T-helper 2 cell (primary cell): ENCODE data around the gene ATG7.
"Not testable (repeated sequence)": the region's sequence is repeated elsewhere in the genome, so short reads cannot be mapped to it uniquely, and the experiment has no call there.

ENCODE experiments used
- DNase-seq, 5 experiments: peaks; one replicate each; pipeline versions ENCODE4 v3.0.0 to v3.0.0-alpha.2; 2012 to 2022

ATG7 gene

DNA sequence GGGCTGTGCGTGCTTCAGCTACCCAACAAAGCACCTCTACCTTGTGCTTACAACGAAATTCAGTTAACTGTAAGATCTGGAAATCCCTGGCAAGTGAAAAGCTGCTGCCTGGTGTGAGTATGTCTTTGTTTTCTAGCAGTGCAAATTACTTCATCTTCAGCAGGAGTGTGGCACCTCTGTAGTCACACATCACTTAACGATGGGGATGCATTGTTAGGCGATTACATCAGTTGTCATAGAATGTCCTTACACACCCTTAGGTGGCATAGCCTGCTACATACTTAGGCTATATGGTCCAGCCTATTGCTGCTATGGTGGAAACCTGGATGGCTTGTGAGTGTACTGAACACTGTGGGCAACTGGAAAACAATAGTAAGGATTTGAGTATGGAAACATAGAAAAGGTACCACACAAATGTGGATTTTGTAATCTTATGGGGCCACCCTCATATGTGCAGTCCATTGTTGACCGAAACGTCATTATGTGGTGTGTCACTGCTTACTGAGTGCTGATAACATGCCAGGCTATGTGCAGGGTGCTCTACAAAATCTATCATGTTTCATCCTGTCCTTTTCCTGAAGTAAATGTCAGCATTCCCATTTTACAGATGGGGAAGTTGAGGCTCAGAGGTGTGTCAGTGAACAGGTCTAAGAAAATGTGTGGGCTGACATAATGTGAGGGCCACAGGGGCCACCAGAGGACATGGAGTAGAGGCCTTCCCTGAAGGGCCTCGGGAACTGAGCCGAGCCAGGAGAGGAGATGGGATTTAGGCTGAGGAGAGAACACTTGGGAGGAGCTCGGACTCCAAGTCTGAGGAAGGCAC, 198.0 kb downstream of the ATG7 start:
- no peak for DNase-seq

DNA sequence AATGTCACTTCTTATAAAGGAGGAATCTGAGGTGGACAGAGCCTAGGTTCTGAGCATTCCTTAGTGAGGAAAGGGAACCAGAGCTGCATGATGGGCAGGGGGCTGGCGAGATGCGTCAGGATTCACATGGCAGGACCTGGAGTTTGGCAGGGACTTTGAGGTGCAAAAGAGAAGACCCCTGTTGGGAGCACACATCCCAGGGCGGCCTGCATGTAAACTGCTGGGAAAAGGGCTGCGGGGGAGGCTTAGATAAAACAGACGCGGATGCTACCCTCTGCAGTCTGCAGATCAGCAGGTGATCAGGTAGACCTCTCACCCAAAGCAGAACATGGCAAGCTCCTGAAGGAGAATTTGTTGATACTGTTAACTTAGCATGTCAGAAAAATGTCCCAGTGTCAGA, 203.1 kb downstream of the ATG7 start:
- DNase-seq: no peak

GRCh38 chr3:11476735-11477144, 204.5 kb downstream of the ATG7 start:
- DNase-seq: no peak

- DNase-seq: no peak
Measured at GRCh38 chr3:11477407-11477911, 205.3 kb downstream of the ATG7 start.

DNA sequence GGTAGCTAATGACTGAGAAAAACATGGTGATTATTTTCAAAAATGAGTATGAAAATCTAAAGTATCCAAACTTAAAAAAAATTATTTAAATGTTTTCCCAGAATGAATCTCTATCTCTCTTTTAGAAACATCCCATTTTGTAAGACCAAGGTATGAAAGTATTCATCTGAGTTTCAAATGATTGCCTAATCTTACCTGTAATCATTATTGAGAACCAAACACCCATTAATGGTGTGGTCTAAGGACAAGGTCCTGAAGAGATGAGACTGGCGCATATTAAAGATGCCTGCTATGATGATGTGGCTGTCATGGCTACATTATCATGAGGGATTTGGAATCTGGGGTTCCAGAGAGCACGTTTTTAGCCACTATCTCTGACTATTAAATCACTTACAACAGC, 206.0 kb downstream of the ATG7 start:
- no peak for DNase-seq

GRCh38 chr3:11479221-11479620, 207.0 kb downstream of the ATG7 start:
- DNase-seq: no peak

- no peak for DNase-seq
Measured at GRCh38 chr3:11480663-11481298, 208.6 kb downstream of the ATG7 start.

DNA sequence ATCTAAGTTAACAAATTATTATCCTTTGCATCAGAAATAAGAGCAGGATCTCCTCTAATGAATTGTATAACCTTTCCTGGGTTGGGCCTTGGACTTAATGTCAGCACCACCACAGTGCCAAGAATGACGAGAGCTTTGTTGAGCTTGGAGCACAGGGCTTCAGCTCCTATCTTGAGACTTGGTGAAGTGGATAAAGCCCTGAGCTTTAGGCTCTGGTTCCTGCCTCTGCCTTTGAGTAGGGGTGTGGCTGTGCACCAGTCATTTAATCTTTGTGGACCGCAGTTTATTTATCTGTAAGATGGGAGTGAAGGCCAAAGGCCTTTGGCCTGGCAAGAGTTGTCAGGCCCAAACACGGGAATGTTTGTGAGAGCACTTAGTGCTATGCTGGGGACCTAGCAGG, 209.4 kb downstream of the ATG7 start:
- no peak for DNase-seq

DNA sequence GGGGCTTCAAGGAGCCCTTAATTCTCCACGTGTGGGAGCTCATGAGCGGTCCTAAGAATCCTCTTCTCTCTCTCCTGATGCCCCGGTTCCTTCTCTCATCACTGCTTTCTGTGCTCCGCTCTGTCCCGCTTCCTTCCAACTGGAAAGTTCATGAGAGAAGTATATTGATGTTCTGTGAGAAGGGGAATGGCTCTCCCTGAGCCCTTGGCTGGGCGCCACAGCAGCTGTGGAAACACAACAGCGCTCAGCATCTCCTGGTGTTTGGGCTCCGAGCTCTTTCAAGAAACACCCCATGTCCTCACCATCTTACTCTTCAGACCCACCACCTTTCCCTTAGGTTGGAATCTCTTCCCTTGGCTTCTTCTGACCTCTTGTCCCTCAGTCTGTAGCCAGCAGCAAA, 209.8 kb downstream of the ATG7 start:
- DNase-seq: no peak

GRCh38 chr3:11488356-11488755, 216.2 kb downstream of the ATG7 start:
- DNase-seq: not testable (repeated sequence)

DNA sequence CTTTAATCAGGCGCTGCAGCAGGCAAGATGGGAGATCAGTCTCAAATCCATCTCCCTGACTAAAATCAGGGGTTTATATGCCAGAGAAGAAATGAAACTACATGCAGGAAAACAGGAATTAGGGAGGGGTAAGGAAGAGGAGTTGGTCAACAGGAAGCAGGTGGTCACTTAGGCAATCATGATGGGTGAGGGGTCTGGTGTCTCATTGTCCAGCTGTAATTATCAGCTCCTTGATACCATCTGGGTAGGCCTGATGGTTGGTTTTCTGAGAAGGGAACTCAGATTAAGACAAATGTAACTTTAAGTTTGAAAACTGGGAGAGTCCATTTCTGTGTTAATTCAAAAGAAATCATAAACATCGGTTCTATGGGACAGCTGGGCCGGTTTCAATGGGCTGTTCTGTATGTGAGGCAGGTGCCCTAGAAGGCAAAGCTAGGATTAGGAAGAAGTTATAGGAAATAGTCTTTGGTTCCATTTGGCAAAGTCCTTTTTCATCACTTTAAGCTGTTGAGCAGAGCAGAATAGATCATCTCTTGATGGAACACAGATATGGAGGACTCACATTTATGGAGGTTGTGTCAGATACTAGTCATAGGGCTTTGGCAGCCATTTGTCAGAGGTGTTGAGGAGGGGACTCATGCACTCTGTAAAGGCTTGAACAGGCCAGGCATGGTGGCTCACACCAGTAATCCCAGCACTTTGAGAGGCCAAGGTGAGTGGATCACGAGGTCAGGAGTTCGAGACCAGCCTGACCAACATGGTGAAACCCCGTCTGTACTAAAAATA, 222.1 kb downstream of the ATG7 start:
- no peak for DNase-seq

DNA sequence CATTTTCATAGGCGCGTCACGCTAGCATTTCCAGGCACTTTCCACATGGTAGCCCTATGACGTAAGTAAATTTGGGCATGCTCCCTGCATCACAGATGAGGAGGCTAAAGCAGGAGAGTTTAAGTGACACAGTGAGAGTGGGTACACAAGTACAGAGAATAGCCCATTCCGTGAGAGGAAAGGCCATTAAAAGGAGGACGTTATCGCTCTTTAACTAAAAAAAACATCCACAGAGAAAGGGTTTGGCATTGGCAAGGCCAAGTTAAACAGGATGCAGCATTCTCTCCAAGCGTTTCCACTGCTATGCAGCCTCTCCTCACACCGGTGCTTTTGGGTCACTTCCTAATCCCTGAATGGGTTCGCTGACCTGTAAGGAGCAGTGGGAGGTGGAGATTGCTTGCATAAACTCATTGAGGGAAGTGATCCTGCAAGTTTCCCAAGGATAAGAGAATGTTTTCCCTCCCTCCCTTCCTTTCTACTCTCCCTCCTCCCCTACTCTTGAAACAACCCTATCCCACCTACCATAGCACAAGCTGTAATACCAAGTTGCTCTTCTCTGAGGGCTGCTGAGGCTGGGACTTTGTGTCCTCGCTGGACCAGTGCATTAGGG, 223.9 kb downstream of the ATG7 start:
- DNase-seq: no peak

DNA sequence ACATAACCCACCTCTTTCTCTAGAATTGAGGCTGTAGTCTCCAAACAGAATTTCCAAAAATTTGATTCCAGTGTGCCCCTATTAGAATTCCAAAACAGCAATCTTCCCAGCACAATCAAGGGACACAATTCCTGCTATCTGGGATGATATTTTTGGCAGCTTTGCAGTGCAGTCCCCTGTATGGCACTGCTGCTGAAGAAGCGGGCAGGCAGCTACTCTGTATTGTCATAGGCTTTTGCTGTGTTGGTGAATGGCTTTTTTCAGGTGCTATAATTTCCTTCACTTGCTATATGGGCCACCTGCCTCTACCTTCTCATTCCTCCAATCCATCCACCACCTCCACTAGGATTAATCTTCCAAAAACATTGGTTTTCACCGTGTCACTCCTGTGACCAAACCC, 226.0 kb downstream of the ATG7 start:
- no peak for DNase-seq

- no peak for DNase-seq
Measured at GRCh38 chr3:11498646-11499045, 226.4 kb downstream of the ATG7 start.

DNA sequence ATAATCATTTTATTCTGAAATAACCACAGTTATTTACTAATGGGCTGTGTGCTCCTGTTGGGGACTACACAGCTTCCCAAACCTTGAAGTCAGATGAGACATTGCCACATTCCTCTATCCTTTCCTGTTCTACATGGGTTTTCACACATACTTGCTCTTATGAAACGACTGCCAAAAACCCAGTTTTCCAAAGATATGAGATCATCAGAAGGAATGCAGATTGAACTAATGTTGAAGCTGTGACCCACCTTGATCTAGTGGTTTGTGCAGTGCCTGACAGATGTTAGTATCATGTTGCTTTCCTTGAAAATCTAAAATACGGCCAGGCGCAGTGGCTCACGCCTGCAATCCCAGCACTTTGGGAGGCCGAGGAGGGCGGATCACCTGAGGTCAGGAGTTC, 226.9 kb downstream of the ATG7 start:
- DNase-seq: no peak

- DNase-seq: not testable (repeated sequence)
Measured at GRCh38 chr3:11502413-11502812, 230.2 kb downstream of the ATG7 start.

DNA sequence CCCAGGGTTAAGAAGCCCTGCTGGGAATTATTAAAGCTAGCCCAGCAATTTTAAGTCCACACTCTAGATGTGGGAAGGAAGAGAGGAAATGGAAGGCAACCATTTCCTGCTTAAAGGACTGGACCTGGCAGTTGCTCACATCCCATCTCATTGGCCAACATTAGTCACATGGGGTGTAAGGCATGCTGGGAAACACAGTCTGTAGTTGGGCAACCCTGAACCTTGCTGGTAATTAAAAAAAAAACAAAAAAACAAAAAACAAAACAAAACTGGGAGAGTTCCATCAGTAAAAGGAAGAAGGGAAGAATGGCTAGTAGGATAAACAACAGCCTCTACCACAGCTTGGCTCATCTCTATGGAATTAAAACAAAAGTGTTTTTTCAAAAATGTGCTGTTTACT, 235.5 kb downstream of the ATG7 start:
- peak in 1 of 5 experiments; percentile 9 for DNase-seq

GRCh38 chr3:11508346-11509172, 236.4 kb downstream of the ATG7 start:
- no peak for DNase-seq

GRCh38 chr3:11509173-11510000, 237.2 kb downstream of the ATG7 start:
- DNase-seq: no peak

DNA sequence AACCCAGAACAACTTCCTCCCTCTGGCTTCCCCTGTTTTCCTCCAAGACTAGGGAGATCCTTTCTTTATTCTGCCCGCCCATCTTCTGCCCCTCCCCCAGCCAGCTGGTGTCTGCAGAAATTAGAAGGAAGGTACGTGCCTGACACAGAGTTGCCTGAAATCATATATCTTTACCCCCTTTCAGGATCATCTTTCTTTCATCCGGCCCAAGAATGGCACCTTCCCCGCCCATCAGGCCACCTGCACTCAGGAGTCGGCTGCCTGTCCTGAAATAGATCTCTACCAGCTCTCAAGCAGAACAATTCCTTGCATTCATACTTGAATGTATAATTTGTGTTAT, 237.8 kb downstream of the ATG7 start:
- no peak for DNase-seq

GRCh38 chr3:11510356-11510755, 238.2 kb downstream of the ATG7 start:
- DNase-seq: no peak
